Hepatocyte (in vitro differentiated cells): Measurements from ENCODE around the gene SPAG4.

Source experiments
- EZH2phosphoT487 ChIP-seq: fragments of 200-600 bp; sonication (generic); IDR thresholded peaks from one replicate; pipeline ENCODE4 v1.6.1; 2018; ENCODE audit warnings: antibody characterized with exemption, mild to moderate bottlenecking, low read depth, moderate library complexity; ENCODE audit not compliant: unreplicated experiment, severe bottlenecking
- TF ChIP-seq, protein P1 (sequence below): fragments of 200-600 bp; sonication (generic); IDR thresholded peaks from 2 replicates; pipeline ENCODE4 v1.5.1; 2016; ENCODE audit warnings: antibody characterized with exemption, mild to moderate bottlenecking; ENCODE audit not compliant: poor library complexity

DNA sequence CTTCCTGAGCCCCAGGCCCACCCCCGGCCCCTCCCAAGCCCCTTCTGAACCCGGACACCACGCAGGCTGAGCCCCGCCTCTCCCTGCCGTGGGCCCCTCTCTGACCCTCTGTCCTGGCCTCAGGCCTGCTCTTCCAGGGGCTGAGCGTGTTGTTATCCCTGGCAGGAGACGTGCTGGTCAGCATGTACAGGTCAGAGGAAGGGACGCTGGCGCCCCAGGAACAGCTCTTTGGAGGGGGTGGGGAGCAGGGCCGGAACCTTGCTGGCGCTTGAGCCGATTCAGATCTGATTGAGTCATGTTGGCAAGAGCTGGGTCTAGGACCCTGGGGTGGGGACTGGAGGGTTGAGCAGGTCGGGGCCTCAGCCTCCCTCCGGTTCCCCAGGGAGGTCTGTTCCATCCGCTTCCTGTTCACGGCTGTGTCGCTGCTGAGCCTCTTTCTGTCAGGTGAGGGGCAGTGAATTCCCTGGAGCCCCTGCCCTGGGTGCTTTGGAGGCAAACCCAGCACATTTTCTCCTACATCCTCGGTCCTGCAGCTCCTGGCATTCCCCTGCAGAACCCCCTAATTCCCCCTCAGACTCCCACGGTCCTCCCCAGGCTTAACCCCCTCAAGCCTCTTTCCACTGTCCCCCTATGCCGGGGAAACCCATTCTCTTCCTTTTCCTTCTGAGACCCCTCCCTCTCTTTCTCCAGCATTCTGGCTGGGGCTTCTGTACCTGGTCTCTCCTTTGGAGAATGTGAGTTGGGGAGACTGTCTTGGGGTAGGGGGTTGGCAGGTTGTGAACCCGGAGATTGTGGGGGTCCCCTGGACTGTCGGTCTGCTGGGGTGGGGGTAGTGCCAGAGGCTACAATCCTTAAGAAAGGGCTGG is 2.0 kb downstream of the SPAG4 start:
- TF ChIP-seq EZH2phosphoT487 = no peak
- TF ChIP-seq, protein P1, sequence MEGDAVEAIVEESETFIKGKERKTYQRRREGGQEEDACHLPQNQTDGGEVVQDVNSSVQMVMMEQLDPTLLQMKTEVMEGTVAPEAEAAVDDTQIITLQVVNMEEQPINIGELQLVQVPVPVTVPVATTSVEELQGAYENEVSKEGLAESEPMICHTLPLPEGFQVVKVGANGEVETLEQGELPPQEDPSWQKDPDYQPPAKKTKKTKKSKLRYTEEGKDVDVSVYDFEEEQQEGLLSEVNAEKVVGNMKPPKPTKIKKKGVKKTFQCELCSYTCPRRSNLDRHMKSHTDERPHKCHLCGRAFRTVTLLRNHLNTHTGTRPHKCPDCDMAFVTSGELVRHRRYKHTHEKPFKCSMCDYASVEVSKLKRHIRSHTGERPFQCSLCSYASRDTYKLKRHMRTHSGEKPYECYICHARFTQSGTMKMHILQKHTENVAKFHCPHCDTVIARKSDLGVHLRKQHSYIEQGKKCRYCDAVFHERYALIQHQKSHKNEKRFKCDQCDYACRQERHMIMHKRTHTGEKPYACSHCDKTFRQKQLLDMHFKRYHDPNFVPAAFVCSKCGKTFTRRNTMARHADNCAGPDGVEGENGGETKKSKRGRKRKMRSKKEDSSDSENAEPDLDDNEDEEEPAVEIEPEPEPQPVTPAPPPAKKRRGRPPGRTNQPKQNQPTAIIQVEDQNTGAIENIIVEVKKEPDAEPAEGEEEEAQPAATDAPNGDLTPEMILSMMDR = peak; percentile 24
